ENCODE data around the gene DCP1B.

Gene DCP1B

GRCh38 chr12:1907652-1908611 lies 96.3 kb downstream of the DCP1B start:
- DNase-seq (ENCODE audit: low read depth): peak; percentile 15
- H3K4me3 ChIP-seq (ENCODE audit: control insufficient read depth, low read depth, low read length): no peak overlapping the region
- TF ChIP-seq CTCF (conservative IDR thresholded peaks at IDR 0.05; ENCODE audit: control insufficient read depth, insufficient read depth, low read depth, low read length): no peak

- no peak for DNase-seq (ENCODE audit: low read depth)
- TF ChIP-seq CTCF (conservative IDR thresholded peaks at IDR 0.05; ENCODE audit: control insufficient read depth, insufficient read depth, low read depth, low read length): no peak
- H3K4me3 ChIP-seq (ENCODE audit: control insufficient read depth, low read depth, low read length): no peak overlapping the region
These were observed 97.7 kb downstream of the DCP1B start for GRCh38 chr12:1906579-1906978.

- no peak overlapping the region for H3K4me3 ChIP-seq (ENCODE audit: control insufficient read depth, low read depth, low read length)
- TF ChIP-seq CTCF (conservative IDR thresholded peaks at IDR 0.05; ENCODE audit: control insufficient read depth, insufficient read depth, low read depth, low read length): no peak
- no peak for DNase-seq (ENCODE audit: low read depth)
These were observed 99.4 kb downstream of the DCP1B start for GRCh38 chr12:1904875-1905274.

- no peak overlapping the region for H3K4me3 ChIP-seq (ENCODE audit: control insufficient read depth, low read depth, low read length)
- TF ChIP-seq CTCF (conservative IDR thresholded peaks at IDR 0.05; ENCODE audit: control insufficient read depth, insufficient read depth, low read depth, low read length): no peak
- no peak for DNase-seq (ENCODE audit: low read depth)
These were observed 107.3 kb downstream of the DCP1B start for GRCh38 chr12:1896964-1897363.

Data from fibroblast of mammary gland (primary cell).